ENCODE measurements around the gene NAV2. TPM values are rescaled to one million over a fixed set of nuclear protein-coding genes. Genes with fewer than 3 reads are reported as not detected.

The NAV2 gene
- total RNA-seq, 1 donor from 2014 or later = 10.3 TPM

DNA sequence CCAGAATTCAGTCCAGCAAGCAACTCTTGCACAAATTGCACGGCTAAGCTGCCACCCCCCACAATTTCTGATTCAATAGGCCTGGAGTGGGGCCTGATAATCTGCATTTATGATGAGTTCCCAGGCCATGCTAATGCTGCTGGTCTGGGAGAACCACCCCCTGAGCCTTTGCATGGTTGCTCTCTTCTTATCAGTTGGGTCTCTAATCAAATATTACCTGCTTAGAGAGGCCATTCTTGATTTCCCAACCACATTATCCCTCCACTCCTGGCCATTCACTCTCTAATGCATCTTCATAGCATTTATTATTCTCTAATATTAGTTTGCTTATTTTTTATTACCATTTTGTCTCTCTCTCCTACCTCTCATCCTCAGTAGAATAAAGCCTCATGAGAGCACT is 99.5 kb downstream of the NAV2 start:
- TF ChIP-seq, protein P1, sequence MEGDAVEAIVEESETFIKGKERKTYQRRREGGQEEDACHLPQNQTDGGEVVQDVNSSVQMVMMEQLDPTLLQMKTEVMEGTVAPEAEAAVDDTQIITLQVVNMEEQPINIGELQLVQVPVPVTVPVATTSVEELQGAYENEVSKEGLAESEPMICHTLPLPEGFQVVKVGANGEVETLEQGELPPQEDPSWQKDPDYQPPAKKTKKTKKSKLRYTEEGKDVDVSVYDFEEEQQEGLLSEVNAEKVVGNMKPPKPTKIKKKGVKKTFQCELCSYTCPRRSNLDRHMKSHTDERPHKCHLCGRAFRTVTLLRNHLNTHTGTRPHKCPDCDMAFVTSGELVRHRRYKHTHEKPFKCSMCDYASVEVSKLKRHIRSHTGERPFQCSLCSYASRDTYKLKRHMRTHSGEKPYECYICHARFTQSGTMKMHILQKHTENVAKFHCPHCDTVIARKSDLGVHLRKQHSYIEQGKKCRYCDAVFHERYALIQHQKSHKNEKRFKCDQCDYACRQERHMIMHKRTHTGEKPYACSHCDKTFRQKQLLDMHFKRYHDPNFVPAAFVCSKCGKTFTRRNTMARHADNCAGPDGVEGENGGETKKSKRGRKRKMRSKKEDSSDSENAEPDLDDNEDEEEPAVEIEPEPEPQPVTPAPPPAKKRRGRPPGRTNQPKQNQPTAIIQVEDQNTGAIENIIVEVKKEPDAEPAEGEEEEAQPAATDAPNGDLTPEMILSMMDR (IDR thresholded peaks at IDR 0.05) = no peak
- ChIA-PET POLR2A (no interaction called here), CTCF (no interaction called here)
- Mint-ChIP-seq H3K36me3 (ENCODE audit: low read depth) (no peaks in the 10 kb centered on the region), H3K4me1 (no peaks in the 10 kb centered on the region), H3K27ac (no peak overlapping the region), H3K27me3 (no peaks in the 10 kb centered on the region), H3K9me3 (no peaks in the 10 kb centered on the region), H3K4me3 (no peak overlapping the region)
- ATAC-seq (ENCODE audit: low read depth) = no peak
- intact Hi-C loops (cut with micrococcal nuclease) = no loop called here
- DNase-seq = no peak

DNA sequence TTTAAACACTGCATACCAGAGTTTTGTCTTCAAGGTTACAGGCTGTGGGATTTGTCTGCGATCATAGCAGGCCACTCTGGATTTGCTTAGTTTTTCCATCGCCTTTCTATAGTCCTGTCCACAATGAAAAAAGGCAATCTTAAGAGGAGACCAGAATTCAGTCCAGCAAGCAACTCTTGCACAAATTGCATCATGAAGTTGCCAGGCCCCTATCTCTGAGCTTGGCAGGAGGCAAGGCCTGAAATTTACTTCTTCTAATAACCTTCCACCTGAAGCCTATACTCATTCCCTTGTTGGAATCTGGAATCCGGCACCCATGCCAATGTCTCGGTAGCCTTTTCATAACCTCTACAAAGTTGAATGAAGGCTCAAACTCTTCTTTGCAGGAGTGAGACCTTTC is 100.1 kb downstream of the NAV2 start:
- peaks cover under 1% of the 10 kb centered on the region for H3K27me3 Mint-ChIP-seq
- POLR2A ChIA-PET = no interaction called here
- TF ChIP-seq, protein P1 (IDR thresholded peaks at IDR 0.05) = no peak
- no peak overlapping the region for H3K4me3 Mint-ChIP-seq
- no peak overlapping the region for H3K27ac Mint-ChIP-seq
- DNase-seq (no peak), ATAC-seq (ENCODE audit: low read depth) (no peak)
- CTCF ChIA-PET = no interaction called here
- H3K9me3 Mint-ChIP-seq = no peaks in the 10 kb centered on the region
- no peaks in the 10 kb centered on the region for H3K4me1 Mint-ChIP-seq
- intact Hi-C loops (cut with micrococcal nuclease) = no loop called here
- H3K36me3 Mint-ChIP-seq (ENCODE audit: low read depth) = no peaks in the 10 kb centered on the region

DNA sequence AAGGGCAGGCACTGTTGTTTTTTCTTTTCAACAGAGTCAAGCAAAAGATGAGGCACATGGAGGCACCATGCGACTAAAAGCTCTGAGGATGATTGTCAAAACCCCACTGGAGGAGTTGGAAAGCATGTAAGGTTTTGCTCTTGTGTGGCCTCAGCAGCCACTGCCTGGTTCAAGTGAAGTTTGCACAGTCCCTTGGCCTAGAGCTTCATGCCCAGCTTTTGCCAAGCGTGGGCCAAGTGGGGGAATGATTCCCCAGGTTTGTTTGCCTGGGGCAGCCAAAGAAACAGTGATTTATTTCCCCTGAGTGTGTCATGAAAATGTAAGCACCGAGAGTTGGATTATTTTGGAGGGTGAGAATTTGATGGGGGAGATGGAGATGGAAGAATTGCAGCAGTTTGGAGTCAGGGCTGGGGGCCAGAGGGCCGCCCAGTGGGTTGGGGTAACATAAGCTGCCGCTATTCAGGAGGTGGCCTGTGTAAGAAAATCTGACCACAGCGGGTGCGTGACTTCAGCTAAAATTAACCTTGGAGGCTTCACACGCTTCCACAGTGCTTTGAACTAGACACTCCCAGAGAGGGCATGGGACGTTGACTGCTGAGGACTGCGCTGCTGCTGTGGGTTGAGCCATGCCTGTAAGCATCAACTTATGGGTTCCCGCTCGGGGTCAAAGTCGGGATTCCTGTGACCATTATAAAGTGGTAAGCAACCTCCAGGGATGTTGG is 100.7 kb downstream of the NAV2 start:
- ATAC-seq (ENCODE audit: low read depth) (no peak), DNase-seq (no peak)
- no peak overlapping the region for H3K27ac Mint-ChIP-seq
- TF ChIP-seq, protein P1 (IDR thresholded peaks at IDR 0.05) = no peak
- H3K36me3 Mint-ChIP-seq (ENCODE audit: low read depth) = no peaks in the 10 kb centered on the region
- intact Hi-C loops (cut with micrococcal nuclease) = no loop called here
- CTCF ChIA-PET = no interaction called here
- H3K27me3 Mint-ChIP-seq = peaks cover 3% of the 10 kb centered on the region
- POLR2A ChIA-PET = no interaction called here
- H3K9me3 Mint-ChIP-seq = no peaks in the 10 kb centered on the region
- H3K4me1 Mint-ChIP-seq = no peaks in the 10 kb centered on the region
- no peak overlapping the region for H3K4me3 Mint-ChIP-seq

DNA sequence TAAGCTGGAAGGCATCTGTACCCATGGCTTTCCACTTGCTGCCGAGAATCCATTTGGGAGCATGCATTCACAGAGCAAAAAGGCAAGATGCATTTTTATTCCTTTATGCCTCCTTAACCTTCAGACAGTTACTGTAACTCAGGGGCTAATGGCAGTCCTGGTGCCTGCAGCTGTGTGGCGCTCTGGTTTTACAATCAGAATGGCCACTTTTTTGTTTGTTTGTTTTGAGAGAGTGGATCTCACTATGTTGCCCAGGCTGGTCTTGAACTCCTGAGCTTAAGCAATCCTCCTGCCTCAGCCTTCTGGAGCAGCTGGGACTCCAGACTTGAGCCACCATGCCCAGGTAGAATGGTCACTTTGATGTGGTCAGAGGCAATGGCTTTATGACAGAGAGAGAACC is 101.8 kb downstream of the NAV2 start:
- ChIA-PET CTCF (no interaction called here), POLR2A (no interaction called here)
- no peak for DNase-seq
- no peak overlapping the region for H3K27ac Mint-ChIP-seq
- intact Hi-C loops (cut with micrococcal nuclease) = no loop called here
- H3K36me3 Mint-ChIP-seq (ENCODE audit: low read depth) = no peaks in the 10 kb centered on the region
- H3K4me1 Mint-ChIP-seq = no peaks in the 10 kb centered on the region
- ATAC-seq (ENCODE audit: low read depth) = no peak
- TF ChIP-seq, protein P1 (IDR thresholded peaks at IDR 0.05) = no peak
- no peak overlapping the region for H3K4me3 Mint-ChIP-seq
- H3K9me3 Mint-ChIP-seq = no peaks in the 10 kb centered on the region
- H3K27me3 Mint-ChIP-seq = peaks cover 7% of the 10 kb centered on the region

DNA sequence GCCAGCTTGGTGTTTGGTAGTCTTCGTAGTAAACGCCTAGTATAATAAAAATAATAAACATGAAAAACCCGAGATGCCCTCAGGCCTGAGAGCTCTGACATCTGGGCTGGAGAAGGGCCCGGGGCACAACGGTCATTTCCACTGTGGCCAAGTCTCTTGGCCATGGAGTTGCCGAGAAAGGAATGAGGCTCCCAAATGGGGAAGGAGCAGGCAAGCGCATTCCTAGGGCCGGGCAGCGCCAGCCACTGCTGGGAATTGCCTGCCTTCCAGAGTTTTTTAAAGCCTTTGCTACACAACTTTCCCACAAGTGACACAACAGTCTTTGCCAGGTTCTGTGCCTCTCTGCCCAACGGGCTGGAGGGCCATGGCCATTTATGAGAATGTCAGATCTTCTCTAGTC is 103.4 kb downstream of the NAV2 start:
- TF ChIP-seq, protein P1 (IDR thresholded peaks at IDR 0.05) = no peak
- ChIA-PET CTCF (no interaction called here), POLR2A (no interaction called here)
- intact Hi-C loops (cut with micrococcal nuclease) = no loop called here
- Mint-ChIP-seq H3K4me1 (no peaks in the 10 kb centered on the region), H3K27ac (no peak overlapping the region), H3K27me3 (peaks cover 11% of the 10 kb centered on the region), H3K4me3 (no peak overlapping the region), H3K36me3 (ENCODE audit: low read depth) (no peaks in the 10 kb centered on the region), H3K9me3 (no peaks in the 10 kb centered on the region)
- no peak for DNase-seq
- no peak for ATAC-seq (ENCODE audit: low read depth)

Data from activated B cell treated with CpG ODN at 0.5 μM for 24 hours (primary cell).